Measurements from ENCODE around the gene GLI1. TPM values are rescaled to one million over a fixed set of nuclear protein-coding genes. Genes with fewer than 3 reads are reported as not detected.

The GLI1 gene
- total RNA-seq, 4 donors from 2014 or later: 1.5 to 3.7 (median 2.9) TPM; not detected in 1

GRCh38 chr12:57521525-57522010, 62.0 kb downstream of the GLI1 start:
- TF ChIP-seq CTCF (IDR thresholded peaks at IDR 0.05; ENCODE audit: low read depth): no peak

Small RNA genes within 50 kb of the gene (small RNA-seq; reads per million reads assigned to genes)
- gene MIR616 (not detected), gene RNU6-879P (not detected)

Other genes starting within 250 kb of the GLI1 start
- gene NXPH4, start 243.0 kb upstream of the GLI1 start, total RNA-seq: not detected
- gene SHMT2, start 230.1 kb upstream of the GLI1 start, total RNA-seq: 10 to 100 TPM; 19.1 to 41.6 (median 32.7) TPM
- gene STAC3, start 208.6 kb upstream of the GLI1 start, total RNA-seq: 1 to 10 TPM; 2.2 to 7.8 (median 3.7) TPM
- 10 to 100 TPM; 48.2 to 51.2 (median 48.7) TPM for gene R3HDM2, start 28.7 kb upstream of the GLI1 start, total RNA-seq
- gene INHBC, start 25.0 kb upstream of the GLI1 start, total RNA-seq: not detected
- gene INHBE, start 4.5 kb upstream of the GLI1 start, total RNA-seq: not detected
- gene ARHGAP9, start 20.1 kb downstream of the GLI1 start, total RNA-seq: 10 to 100 TPM; 16.6 to 50.1 (median 24.7) TPM
- gene MARS1, start 28.3 kb downstream of the GLI1 start, total RNA-seq: 10 to 100 TPM; 43.4 to 86.9 (median 47.5) TPM
- gene DDIT3, start 60.7 kb downstream of the GLI1 start, total RNA-seq: 10 to 100 TPM; 23.3 to 68.8 (median 45.1) TPM
- gene MBD6, start 63.0 kb downstream of the GLI1 start, total RNA-seq: 10 to 100 TPM; 14.8 to 41.4 (median 16.8) TPM
- 100 to 1,000 TPM in 3 of 4 donors, 10 to 100 TPM in 1; 78.6 to 161 (median 131) TPM for gene DCTN2, start 87.4 kb downstream of the GLI1 start, total RNA-seq
- under 1 TPM in 2 of 4 donors, not detected in 2; 0.17 to 0.38 TPM for gene KIF5A, start 90.3 kb downstream of the GLI1 start, total RNA-seq
- 10 to 100 TPM; 10.7 to 13.2 (median 11.9) TPM for gene PIP4K2C, start 131.4 kb downstream of the GLI1 start, total RNA-seq
- 1 to 10 TPM; 1.8 to 4.8 (median 4.0) TPM for gene DTX3, start 145.0 kb downstream of the GLI1 start, total RNA-seq
- 10 to 100 TPM in 1 of 4 donors, 1 to 10 TPM in 3; 2.1 to 13.6 (median 8.9) TPM for gene ARHGEF25, start 151.7 kb downstream of the GLI1 start, total RNA-seq
- gene B4GALNT1, start 173.4 kb downstream of the GLI1 start, total RNA-seq: 1 to 10 TPM in 1 of 4 donors, under 1 TPM in 3; 0.17 to 3.4 (median 0.49) TPM
- 100 to 1,000 TPM; 120 to 390 (median 277) TPM for gene OS9, start 234.3 kb downstream of the GLI1 start, total RNA-seq